Natural killer cell (primary cell): ENCODE measurements around the gene MAP6D1. TPM values are rescaled to one million over a fixed set of nuclear protein-coding genes. Genes with fewer than 3 reads are reported as not detected.

Source experiments
- ATAC-seq, 3 donors: fragments of 150-1000 bp in 2 of 3; fragments of 200-7000 bp in 1 of 3; cut with Tn5 transposase; 1 replicate in 1 of 3; 2 replicates in 2 of 3; pipeline ENCODE4 v1.10.0; 2021; ENCODE audit warnings: mild to moderate bottlenecking in 2 of 3, moderate library complexity in 2 of 3
- DNase-seq, 2 donors: peaks; one replicate each; pipeline versions ENCODE4 v3.0.0 to v3.0.0-alpha.2; 2013 to 2021; ENCODE audit warnings: mixed read lengths in 1 of 2
- H3K27ac ChIP-seq: one replicate; pipeline ENCODE4 v1.5.1; 2013; ENCODE audit warnings: mild to moderate bottlenecking, low read length
- H3K27me3 ChIP-seq: one replicate; pipeline ENCODE4 v1.6.1; 2013; ENCODE audit warnings: low read length; ENCODE audit not compliant: control insufficient read depth, insufficient read depth
- H3K36me3 ChIP-seq: one replicate; pipeline ENCODE4 v1.6.1; 2013; ENCODE audit warnings: low read length; ENCODE audit not compliant: control insufficient read depth, insufficient read depth
- H3K4me1 ChIP-seq: one replicate; pipeline ENCODE4 v1.6.1; 2013; ENCODE audit warnings: low read length; ENCODE audit not compliant: control insufficient read depth, insufficient read depth
- H3K4me3 ChIP-seq: one replicate; pipeline ENCODE4 v1.5.1; 2013; ENCODE audit warnings: low read length
- H3K9me3 ChIP-seq: one replicate; pipeline ENCODE4 v1.6.1; 2013; ENCODE audit warnings: low read length; ENCODE audit not compliant: control insufficient read depth, insufficient read depth
- H3K27ac Mint-ChIP-seq, 2 donors: one replicate each; pipeline ENCODE4 v1.8.0; 2022; ENCODE audit warnings: mild to moderate bottlenecking in 2 of 2, mixed read lengths in 2 of 2, moderate library complexity in 1 of 2
- H3K27me3 Mint-ChIP-seq, 2 donors: one replicate each; pipeline ENCODE4 v1.8.0; 2022; ENCODE audit warnings: low read depth in 2 of 2, mixed read lengths in 2 of 2
- H3K36me3 Mint-ChIP-seq: one replicate; pipeline ENCODE4 v1.8.0; 2022; ENCODE audit warnings: mixed read lengths
- H3K4me1 Mint-ChIP-seq, 2 donors: one replicate each; pipeline ENCODE4 v1.8.0; 2022; ENCODE audit warnings: mixed read lengths in 2 of 2
- H3K4me3 Mint-ChIP-seq: one replicate; pipeline ENCODE4 v1.8.0; 2022; ENCODE audit warnings: mild to moderate bottlenecking, moderate library complexity, mixed read lengths
- H3K9me3 Mint-ChIP-seq, 2 donors: one replicate each; pipeline ENCODE4 v1.8.0; 2022; ENCODE audit warnings: mixed read lengths in 2 of 2
- CTCF ChIP-seq: fragments of 200-600 bp; IDR thresholded peaks from one replicate; pipeline ENCODE4 v1.8.0; 2022; ENCODE audit warnings: antibody characterized with exemption
- WGBS: methylation state at CpG from one replicate; pipeline ENCODE4 v1.1.7; 2013; ENCODE audit warnings: missing lambda C conversion rate; ENCODE audit not compliant: insufficient coverage; 5-methylcytosine and 5-hydroxymethylcytosine counted together
- intact Hi-C: fragments of 100-400 bp; cut with micrococcal nuclease; formaldehyde crosslinking; loops from one replicate; pipeline ENCODE4 v1.14.2; 2022
- total RNA-seq, 4 donors: library from RNA; stranded (reverse); fragments of 120-200 nt in 1 of 4; gene quantifications; one replicate each; pipeline versions ENCODE4 v1.2.3 to v1.2.4, GENCODE V29; 2013 to 2022

The MAP6D1 gene
- total RNA-seq, 3 donors from 2014 or later (not counting 1 experiment from before 2014, with no cell fraction given): 0.70 to 2.4 TPM; not detected in 1

GRCh38 chr3:183768114-183768513 is 57.3 kb downstream of the MAP6D1 start:
- H3K36me3 Mint-ChIP-seq: no peaks in the 10 kb centered on the region
- DNase-seq (no peak), ATAC-seq (no peak)
- Histone ChIP-seq H3K9me3 (no peaks in the 10 kb centered on the region), H3K27me3 (no peaks in the 10 kb centered on the region), H3K27ac (no peak overlapping the region), H3K4me1 (no peaks in the 10 kb centered on the region), H3K4me3 (no peak overlapping the region), H3K36me3 (peaks cover 11% of the 10 kb centered on the region)
- no peak overlapping the region for H3K4me3 Mint-ChIP-seq
- no peaks in the 10 kb centered on the region for H3K9me3 Mint-ChIP-seq
- no peak overlapping the region for H3K27ac Mint-ChIP-seq
- peaks cover 6% of the 10 kb centered on the region in 2 donors for H3K4me1 Mint-ChIP-seq
- intact Hi-C loops: loop anchor here (5.0 kb wide), 2 partner anchors 381 to 646 kb away; no protein-coding TSS in a partner anchor
- 97% methylated on average over 7 of the region's 8 CpGs for WGBS
- H3K27me3 Mint-ChIP-seq: no peaks in the 10 kb centered on the region
- TF ChIP-seq CTCF: no peak

- Mint-ChIP-seq H3K27ac (peak overlapping the region; percentile 13 to 27), H3K4me1 (peaks cover 6% of the 10 kb centered on the region in 2 donors), H3K36me3 (no peaks in the 10 kb centered on the region), H3K4me3 (no peak overlapping the region), H3K9me3 (no peaks in the 10 kb centered on the region), H3K27me3 (no peaks in the 10 kb centered on the region)
- H3K27ac ChIP-seq: no peak overlapping the region
- peak; percentile 89 to 95 (median 91) for ATAC-seq
- 67% methylated on average over 9 of the region's 9 CpGs for WGBS
- no peak overlapping the region for H3K4me3 ChIP-seq
- intact Hi-C loops: loop anchor here (1.0 to 5.0 kb wide), 3 partner anchors 298 to 645 kb away; no protein-coding TSS in a partner anchor
- H3K36me3 ChIP-seq: peaks cover 15% of the 10 kb centered on the region
- peak; percentile 78 for TF ChIP-seq CTCF
- H3K4me1 ChIP-seq: no peaks in the 10 kb centered on the region
- H3K9me3 ChIP-seq: no peaks in the 10 kb centered on the region
- no peaks in the 10 kb centered on the region for H3K27me3 ChIP-seq
- peak; percentile 49 to 86 for DNase-seq
These were observed 58.4 kb downstream of the MAP6D1 start for GRCh38 chr3:183766745-183767606.

- no peak overlapping the region for H3K27ac ChIP-seq
- no peaks in the 10 kb centered on the region for H3K9me3 Mint-ChIP-seq
- peaks cover 6% of the 10 kb centered on the region in 2 donors for H3K4me1 Mint-ChIP-seq
- H3K4me1 ChIP-seq: no peaks in the 10 kb centered on the region
- no peak overlapping the region for H3K4me3 Mint-ChIP-seq
- TF ChIP-seq CTCF: no peak
- ATAC-seq (no peak), DNase-seq (no peak)
- H3K36me3 ChIP-seq: peaks cover 22% of the 10 kb centered on the region
- no peaks in the 10 kb centered on the region for H3K27me3 ChIP-seq
- H3K36me3 Mint-ChIP-seq: no peaks in the 10 kb centered on the region
- no peak overlapping the region for H3K4me3 ChIP-seq
- no peaks in the 10 kb centered on the region for H3K27me3 Mint-ChIP-seq
- H3K27ac Mint-ChIP-seq: peak overlapping the region; percentile 13 to 27
- intact Hi-C loops: loop anchor here (5.0 kb wide), 2 partner anchors 379 to 644 kb away; no protein-coding TSS in a partner anchor
- no peaks in the 10 kb centered on the region for H3K9me3 ChIP-seq
These were observed 59.3 kb downstream of the MAP6D1 start for GRCh38 chr3:183766107-183766506.

Other genes with a start within 250 kb of the MAP6D1 start
- gene KLHL24, start 190.0 kb downstream of the MAP6D1 start, total RNA-seq: 100 to 1,000 TPM; 140 to 189 (median 177) TPM
- 10 to 100 TPM; 23.1 to 25.8 (median 25.2) TPM for gene YEATS2, start 127.8 kb downstream of the MAP6D1 start, total RNA-seq
- gene PARL, start 59.3 kb upstream of the MAP6D1 start, total RNA-seq: 10 to 100 TPM; 35.1 to 47.1 (median 37.7) TPM
- 10 to 100 TPM; 15.6 to 32.5 (median 27.1) TPM for gene ABCC5, start 192.3 kb upstream of the MAP6D1 start, total RNA-seq
- gene HTR3D, start 206.2 kb upstream of the MAP6D1 start, total RNA-seq: not detected
- gene HTR3C, start 227.5 kb upstream of the MAP6D1 start, total RNA-seq: not detected